NCI-H226 (cell line): ENCODE data around the gene MYADM.
"Not testable (repeated sequence)": the region's sequence is repeated elsewhere in the genome, so short reads cannot be mapped to it uniquely, and the experiment has no call there.

Experiments used
- DNase-seq: peaks from one replicate; pipeline ENCODE4 v3.0.0-alpha.2; 2015

MYADM gene

GRCh38 chr19:53867225-53868090 is at the start of gene MYADM:
Gene MYADM, plus strand, starts transcription at chr19:53867883. Its CDS starts 5,647 bp downstream, at chr19:53873530.
- DNase-seq = peak; percentile 99

GRCh38 chr19:53818756-53819155 is 48.9 kb upstream of the MYADM start:
- DNase-seq = no peak

GRCh38 chr19:53819861-53820260 is 47.8 kb upstream of the MYADM start:
- DNase-seq = no peak

GRCh38 chr19:53823380-53824120 is 44.1 kb upstream of the MYADM start:
- DNase-seq = no peak

- DNase-seq = no peak
Measured at GRCh38 chr19:53824134-53824611, 43.5 kb upstream of the MYADM start, which contains the start of gene NLRP12. Gene NLRP12, minus strand, starts transcription at chr19:53824314. Its CDS starts 140 bp downstream, at chr19:53824174.

- DNase-seq = no peak
Measured at GRCh38 chr19:53826876-53827275, 40.8 kb upstream of the MYADM start.

- DNase-seq = no peak
Measured at GRCh38 chr19:53828531-53828930, 39.2 kb upstream of the MYADM start.

- not testable (repeated sequence) for DNase-seq
Measured at GRCh38 chr19:53832861-53833260, 34.8 kb upstream of the MYADM start.

- DNase-seq = not testable (repeated sequence)
Measured at GRCh38 chr19:53838446-53838845, 29.2 kb upstream of the MYADM start.

- DNase-seq = not testable (repeated sequence)
Measured at GRCh38 chr19:53840241-53840640, 27.4 kb upstream of the MYADM start.

GRCh38 chr19:53840914-53841313 is 26.8 kb upstream of the MYADM start:
- peak; percentile 65 for DNase-seq

GRCh38 chr19:53844849-53845246 is 22.8 kb upstream of the MYADM start:
- DNase-seq = no peak

- no peak for DNase-seq
Measured at GRCh38 chr19:53847555-53847954, 20.1 kb upstream of the MYADM start.

GRCh38 chr19:53849237-53849676 is 18.4 kb upstream of the MYADM start:
- peak; percentile 33 for DNase-seq

GRCh38 chr19:53853707-53854106 is 14.0 kb upstream of the MYADM start:
- DNase-seq = no peak

GRCh38 chr19:53864308-53864836 is 3.3 kb upstream of the MYADM start:
- DNase-seq = no peak

GRCh38 chr19:53865523-53865917 is 2.2 kb upstream of the MYADM start:
- DNase-seq = no peak

- DNase-seq = peak; percentile 51
Measured at GRCh38 chr19:53865918-53866864, 1.5 kb upstream of the MYADM start.

GRCh38 chr19:53866865-53867224 is 838 bp upstream of the MYADM start:
- no peak for DNase-seq

GRCh38 chr19:53868091-53868891 is 608 bp downstream of the MYADM start:
- DNase-seq = peak; percentile 87
